HepG2 (cell line): ENCODE measurements around the gene JSRP1. TPM values are rescaled to one million over a fixed set of nuclear protein-coding genes. Genes with fewer than 3 reads are reported as not detected.

Experiments
- BRCA1 ChIP-seq: sonication (generic); formaldehyde crosslinking; IDR thresholded peaks from 2 replicates; pipeline ENCODE4 v1.4.0; 2020; ENCODE audit warnings: missing genetic modification reagents
- HOXA5 ChIP-seq: sonication (generic); formaldehyde crosslinking; IDR thresholded peaks from 2 replicates; pipeline ENCODE4 v1.4.0; 2020; ENCODE audit warnings: missing genetic modification reagents
- NFE2L2 ChIP-seq: fragments of 150-350 bp; IDR thresholded peaks from 2 replicates; pipeline ENCODE4 v1.6.1; 2014; ENCODE audit warnings: low read length
- NKX3-1 ChIP-seq: sonication (generic); formaldehyde crosslinking; IDR thresholded peaks from 2 replicates; pipeline ENCODE4 v1.5.0; 2020; ENCODE audit warnings: missing genetic modification reagents
- NR1H2 ChIP-seq: sonication (generic); formaldehyde crosslinking; IDR thresholded peaks from 2 replicates; pipeline ENCODE4 v1.8.1; 2022; ENCODE audit warnings: low read depth, missing genetic modification reagents, borderline replicate concordance
- PLRG1 ChIP-seq: fragments of 450-650 bp; conservative IDR thresholded peaks from 2 replicates; pipeline ENCODE4 v1.6.1; 2016
- RXRA ChIP-seq: sonication (generic); formaldehyde crosslinking; IDR thresholded peaks from 2 replicates; pipeline ENCODE4 v1.5.1; 2020; ENCODE audit warnings: missing genetic modification reagents
- SUZ12 ChIP-seq: fragments of 150-350 bp; IDR thresholded peaks from 2 replicates; pipeline ENCODE4 v1.6.1; 2014; ENCODE audit warnings: low read depth, low read length
- TCF7L2 ChIP-seq: IDR thresholded peaks from 2 replicates; pipeline ENCODE4 v1.6.1; 2011; ENCODE audit warnings: mild to moderate bottlenecking, low read depth, low read length, moderate library complexity
- ZBTB7B ChIP-seq: sonication (generic); formaldehyde crosslinking; IDR thresholded peaks from 2 replicates; pipeline ENCODE4 v1.4.0; 2020; ENCODE audit warnings: missing genetic modification reagents
- ZNF7 ChIP-seq: IDR thresholded peaks from 2 replicates; pipeline ENCODE4 v1.6.1; 2016; ENCODE audit warnings: missing biosample characterization, missing genetic modification reagents
- ZNF747 ChIP-seq: sonication (generic); formaldehyde crosslinking; IDR thresholded peaks from 2 replicates; pipeline ENCODE4 v1.8.1; 2023; ENCODE audit warnings: missing genetic modification reagents, mild to moderate bottlenecking, borderline replicate concordance
- polyA plus RNA-seq, 8 experiments: library from polyadenylated mRNA; depleted of rRNA in 3 of 8; stranded (reverse) in 7 of 8; unstranded in 1 of 8; fragments of >200 nt; fragmentation: Illumina TruSeq in 4 of 8; extraction: Trizol in 4 of 8; gene quantifications; 2 replicates each; pipeline versions ENCODE4 v1.2.1 to v1.2.3, GENCODE V29; 2011 to 2016; ENCODE audit warnings: low read depth in 4 of 8, missing spikeins in 1 of 8, mixed read lengths in 1 of 8; ENCODE audit not compliant: insufficient read depth in 1 of 8
- total RNA-seq, 5 experiments: library from RNA; depleted of rRNA; stranded (reverse); fragments of >200 nt; fragmentation: Illumina TruSeq; extraction: Trizol; gene quantifications; 2 replicates each; pipeline ENCODE4 v1.2.3, GENCODE V29; 2016; ENCODE audit warnings: low read depth in 1 of 5
- TF ChIP-seq, protein P1 (sequence below): sonication (generic); formaldehyde crosslinking; IDR thresholded peaks from 2 replicates; pipeline ENCODE4 v1.8.0; 2022; ENCODE audit warnings: mild to moderate bottlenecking, missing genetic modification reagents
- TF ChIP-seq, protein P2 (sequence below): sonication (generic); formaldehyde crosslinking; IDR thresholded peaks from 2 replicates; pipeline ENCODE4 v1.8.0; 2022; ENCODE audit warnings: missing genetic modification reagents, mild to moderate bottlenecking, moderate library complexity, borderline replicate concordance
- TF ChIP-seq, protein P3 (sequence below): sonication (generic); formaldehyde crosslinking; IDR thresholded peaks from 2 replicates; pipeline ENCODE4 v1.4.0; 2020; ENCODE audit warnings: missing genetic modification reagents
- TF ChIP-seq, protein P4 (sequence below): sonication (generic); formaldehyde crosslinking; IDR thresholded peaks from 2 replicates; pipeline ENCODE4 v1.5.1; 2020; ENCODE audit warnings: missing genetic modification reagents, mild to moderate bottlenecking, borderline replicate concordance
- TF ChIP-seq, protein P5 (sequence below): IDR thresholded peaks from 2 replicates; pipeline ENCODE4 v1.6.1; 2012; ENCODE audit warnings: inconsistent platforms

Gene JSRP1
- total and polyA plus RNA-seq, 2 of the 13 experiments (the other 11 are each of a cell fraction or from before 2014, with no cell fraction given) = 0.16 to 0.38 TPM

DNA sequence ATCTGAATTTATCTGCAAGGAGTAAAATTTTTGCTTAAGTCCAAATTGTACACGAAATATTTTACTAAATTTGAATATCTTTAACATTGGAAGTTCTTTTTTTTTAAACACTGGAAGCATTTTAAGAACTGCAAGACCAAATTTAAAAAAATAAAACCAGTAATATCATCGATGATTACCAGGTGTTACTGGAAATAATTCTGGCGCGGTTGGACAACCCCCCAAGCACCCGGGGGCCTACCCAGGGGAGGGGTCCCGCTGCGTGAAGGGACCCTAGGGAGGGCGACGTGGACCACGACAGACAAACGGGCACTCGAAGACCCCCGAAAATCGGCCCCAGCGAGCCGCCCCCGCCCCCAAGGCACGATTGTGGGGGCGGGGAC is 12.6 kb upstream of the JSRP1 start (continued):
- TF ChIP-seq BRCA1 (CRISPR knock-in tag) = no peak
- no peak for TF ChIP-seq ZNF7 (CRISPR knock-in tag)
- no peak for TF ChIP-seq RXRA (CRISPR knock-in tag)
- TF ChIP-seq, protein P1, sequence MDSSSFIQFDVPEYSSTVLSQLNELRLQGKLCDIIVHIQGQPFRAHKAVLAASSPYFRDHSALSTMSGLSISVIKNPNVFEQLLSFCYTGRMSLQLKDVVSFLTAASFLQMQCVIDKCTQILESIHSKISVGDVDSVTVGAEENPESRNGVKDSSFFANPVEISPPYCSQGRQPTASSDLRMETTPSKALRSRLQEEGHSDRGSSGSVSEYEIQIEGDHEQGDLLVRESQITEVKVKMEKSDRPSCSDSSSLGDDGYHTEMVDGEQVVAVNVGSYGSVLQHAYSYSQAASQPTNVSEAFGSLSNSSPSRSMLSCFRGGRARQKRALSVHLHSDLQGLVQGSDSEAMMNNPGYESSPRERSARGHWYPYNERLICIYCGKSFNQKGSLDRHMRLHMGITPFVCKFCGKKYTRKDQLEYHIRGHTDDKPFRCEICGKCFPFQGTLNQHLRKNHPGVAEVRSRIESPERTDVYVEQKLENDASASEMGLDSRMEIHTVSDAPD (CRISPR knock-in tag) = no peak
- TF ChIP-seq ZNF747 (CRISPR knock-in tag) = no peak
- TF ChIP-seq PLRG1 = no peak
- TF ChIP-seq SUZ12 = no peak
- TF ChIP-seq, protein P2, sequence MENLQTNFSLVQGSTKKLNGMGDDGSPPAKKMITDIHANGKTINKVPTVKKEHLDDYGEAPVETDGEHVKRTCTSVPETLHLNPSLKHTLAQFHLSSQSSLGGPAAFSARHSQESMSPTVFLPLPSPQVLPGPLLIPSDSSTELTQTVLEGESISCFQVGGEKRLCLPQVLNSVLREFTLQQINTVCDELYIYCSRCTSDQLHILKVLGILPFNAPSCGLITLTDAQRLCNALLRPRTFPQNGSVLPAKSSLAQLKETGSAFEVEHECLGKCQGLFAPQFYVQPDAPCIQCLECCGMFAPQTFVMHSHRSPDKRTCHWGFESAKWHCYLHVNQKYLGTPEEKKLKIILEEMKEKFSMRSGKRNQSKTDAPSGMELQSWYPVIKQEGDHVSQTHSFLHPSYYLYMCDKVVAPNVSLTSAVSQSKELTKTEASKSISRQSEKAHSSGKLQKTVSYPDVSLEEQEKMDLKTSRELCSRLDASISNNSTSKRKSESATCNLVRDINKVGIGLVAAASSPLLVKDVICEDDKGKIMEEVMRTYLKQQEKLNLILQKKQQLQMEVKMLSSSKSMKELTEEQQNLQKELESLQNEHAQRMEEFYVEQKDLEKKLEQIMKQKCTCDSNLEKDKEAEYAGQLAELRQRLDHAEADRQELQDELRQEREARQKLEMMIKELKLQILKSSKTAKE (CRISPR knock-in tag) = no peak
- TF ChIP-seq NKX3-1 (CRISPR knock-in tag) = 0 out of 2 replicates have a peak, but pooled peaks have one; percentile 5
- TF ChIP-seq, protein P3, sequence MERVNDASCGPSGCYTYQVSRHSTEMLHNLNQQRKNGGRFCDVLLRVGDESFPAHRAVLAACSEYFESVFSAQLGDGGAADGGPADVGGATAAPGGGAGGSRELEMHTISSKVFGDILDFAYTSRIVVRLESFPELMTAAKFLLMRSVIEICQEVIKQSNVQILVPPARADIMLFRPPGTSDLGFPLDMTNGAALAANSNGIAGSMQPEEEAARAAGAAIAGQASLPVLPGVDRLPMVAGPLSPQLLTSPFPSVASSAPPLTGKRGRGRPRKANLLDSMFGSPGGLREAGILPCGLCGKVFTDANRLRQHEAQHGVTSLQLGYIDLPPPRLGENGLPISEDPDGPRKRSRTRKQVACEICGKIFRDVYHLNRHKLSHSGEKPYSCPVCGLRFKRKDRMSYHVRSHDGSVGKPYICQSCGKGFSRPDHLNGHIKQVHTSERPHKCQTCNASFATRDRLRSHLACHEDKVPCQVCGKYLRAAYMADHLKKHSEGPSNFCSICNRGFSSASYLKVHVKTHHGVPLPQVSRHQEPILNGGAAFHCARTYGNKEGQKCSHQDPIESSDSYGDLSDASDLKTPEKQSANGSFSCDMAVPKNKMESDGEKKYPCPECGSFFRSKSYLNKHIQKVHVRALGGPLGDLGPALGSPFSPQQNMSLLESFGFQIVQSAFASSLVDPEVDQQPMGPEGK (CRISPR knock-in tag) = peak; percentile 63
- TF ChIP-seq ZBTB7B (CRISPR knock-in tag) = peak; percentile 65; the same call in 1 of the 2 replicates
- no peak for TF ChIP-seq HOXA5 (CRISPR knock-in tag)
- no peak for TF ChIP-seq TCF7L2
- no peak for TF ChIP-seq NFE2L2
- TF ChIP-seq, protein P4, sequence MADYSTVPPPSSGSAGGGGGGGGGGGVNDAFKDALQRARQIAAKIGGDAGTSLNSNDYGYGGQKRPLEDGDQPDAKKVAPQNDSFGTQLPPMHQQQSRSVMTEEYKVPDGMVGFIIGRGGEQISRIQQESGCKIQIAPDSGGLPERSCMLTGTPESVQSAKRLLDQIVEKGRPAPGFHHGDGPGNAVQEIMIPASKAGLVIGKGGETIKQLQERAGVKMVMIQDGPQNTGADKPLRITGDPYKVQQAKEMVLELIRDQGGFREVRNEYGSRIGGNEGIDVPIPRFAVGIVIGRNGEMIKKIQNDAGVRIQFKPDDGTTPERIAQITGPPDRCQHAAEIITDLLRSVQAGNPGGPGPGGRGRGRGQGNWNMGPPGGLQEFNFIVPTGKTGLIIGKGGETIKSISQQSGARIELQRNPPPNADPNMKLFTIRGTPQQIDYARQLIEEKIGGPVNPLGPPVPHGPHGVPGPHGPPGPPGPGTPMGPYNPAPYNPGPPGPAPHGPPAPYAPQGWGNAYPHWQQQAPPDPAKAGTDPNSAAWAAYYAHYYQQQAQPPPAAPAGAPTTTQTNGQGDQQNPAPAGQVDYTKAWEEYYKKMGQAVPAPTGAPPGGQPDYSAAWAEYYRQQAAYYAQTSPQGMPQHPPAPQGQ (CRISPR knock-in tag) = no peak
- TF ChIP-seq NR1H2 (CRISPR knock-in tag) = no peak
- TF ChIP-seq, protein P5, sequence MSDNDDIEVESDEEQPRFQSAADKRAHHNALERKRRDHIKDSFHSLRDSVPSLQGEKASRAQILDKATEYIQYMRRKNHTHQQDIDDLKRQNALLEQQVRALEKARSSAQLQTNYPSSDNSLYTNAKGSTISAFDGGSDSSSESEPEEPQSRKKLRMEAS = no peak
